Vagina (tissue), 2 donors: ENCODE measurements around the gene CHRNG. TPM values are rescaled to one million over a fixed set of nuclear protein-coding genes. Genes with fewer than 3 reads are reported as not detected.

Source experiments
- DNase-seq, 2 donors: peaks; one replicate each; pipeline ENCODE4 v3.0.0-alpha.2; 2017; ENCODE audit errors: extremely low spot score in 2 of 2
- H3K27ac ChIP-seq: fragments of 200-600 bp; sonication (generic); one replicate; pipeline ENCODE4 v1.5.1; 2019
- H3K27me3 ChIP-seq: fragments of 200-600 bp; sonication (generic); one replicate; pipeline ENCODE4 v1.5.1; 2019
- H3K36me3 ChIP-seq, 2 donors: fragments of 200-600 bp; sonication (generic); one replicate each; pipeline ENCODE4 v1.5.1; 2017 to 2019
- H3K4me1 ChIP-seq: fragments of 200-600 bp; sonication (generic); one replicate; pipeline ENCODE4 v1.5.1; 2019
- H3K4me3 ChIP-seq, 2 donors: fragments of 200-600 bp; sonication (generic); 1 replicate in 1 of 2; 2 replicates in 1 of 2; pipeline ENCODE4 v1.5.1; 2016 to 2019
- H3K9me3 ChIP-seq: fragments of 200-600 bp; sonication (generic); one replicate; pipeline ENCODE4 v1.5.1; 2019
- POLR2A ChIP-seq, 2 donors: fragments of 450-650 bp; IDR thresholded peaks; one replicate each; pipeline ENCODE4 v1.6.1; 2017; ENCODE audit warnings: antibody characterized with exemption in 2 of 2, mild to moderate bottlenecking in 2 of 2, moderate library complexity in 2 of 2
- POLR2AphosphoS5 ChIP-seq, 2 donors: sonication (generic); formaldehyde crosslinking; IDR thresholded peaks; one replicate each; pipeline ENCODE4 v1.9.0; 2017; ENCODE audit warnings: antibody characterized with exemption in 2 of 2, mild to moderate bottlenecking in 2 of 2, low read depth in 1 of 2; ENCODE audit not compliant: insufficient read depth in 1 of 2
- intact Hi-C: fragments of 100-400 bp; cut with DNase I; formaldehyde crosslinking; loops from one replicate; pipeline ENCODE4 v1.15.1; 2023
- total RNA-seq: library from RNA; depleted of rRNA; stranded (reverse); fragments of >200 nt; gene quantifications from one replicate; pipeline ENCODE4 v1.2.3, GENCODE V29; 2016
- TF ChIP-seq, protein P1 (sequence below), 3 experiments: fragments of 450-650 bp in 2 of 3; fragments of 200-600 bp in 1 of 3; sonication (generic) in 1 of 3; IDR thresholded peaks; one replicate each; pipeline ENCODE4 v1.5.1; 2017 to 2019; ENCODE audit warnings: antibody characterized with exemption in 3 of 3, mild to moderate bottlenecking in 2 of 3, moderate library complexity in 2 of 3

The CHRNG gene, protein sequence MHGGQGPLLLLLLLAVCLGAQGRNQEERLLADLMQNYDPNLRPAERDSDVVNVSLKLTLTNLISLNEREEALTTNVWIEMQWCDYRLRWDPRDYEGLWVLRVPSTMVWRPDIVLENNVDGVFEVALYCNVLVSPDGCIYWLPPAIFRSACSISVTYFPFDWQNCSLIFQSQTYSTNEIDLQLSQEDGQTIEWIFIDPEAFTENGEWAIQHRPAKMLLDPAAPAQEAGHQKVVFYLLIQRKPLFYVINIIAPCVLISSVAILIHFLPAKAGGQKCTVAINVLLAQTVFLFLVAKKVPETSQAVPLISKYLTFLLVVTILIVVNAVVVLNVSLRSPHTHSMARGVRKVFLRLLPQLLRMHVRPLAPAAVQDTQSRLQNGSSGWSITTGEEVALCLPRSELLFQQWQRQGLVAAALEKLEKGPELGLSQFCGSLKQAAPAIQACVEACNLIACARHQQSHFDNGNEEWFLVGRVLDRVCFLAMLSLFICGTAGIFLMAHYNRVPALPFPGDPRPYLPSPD
- not detected for total RNA-seq

DNA sequence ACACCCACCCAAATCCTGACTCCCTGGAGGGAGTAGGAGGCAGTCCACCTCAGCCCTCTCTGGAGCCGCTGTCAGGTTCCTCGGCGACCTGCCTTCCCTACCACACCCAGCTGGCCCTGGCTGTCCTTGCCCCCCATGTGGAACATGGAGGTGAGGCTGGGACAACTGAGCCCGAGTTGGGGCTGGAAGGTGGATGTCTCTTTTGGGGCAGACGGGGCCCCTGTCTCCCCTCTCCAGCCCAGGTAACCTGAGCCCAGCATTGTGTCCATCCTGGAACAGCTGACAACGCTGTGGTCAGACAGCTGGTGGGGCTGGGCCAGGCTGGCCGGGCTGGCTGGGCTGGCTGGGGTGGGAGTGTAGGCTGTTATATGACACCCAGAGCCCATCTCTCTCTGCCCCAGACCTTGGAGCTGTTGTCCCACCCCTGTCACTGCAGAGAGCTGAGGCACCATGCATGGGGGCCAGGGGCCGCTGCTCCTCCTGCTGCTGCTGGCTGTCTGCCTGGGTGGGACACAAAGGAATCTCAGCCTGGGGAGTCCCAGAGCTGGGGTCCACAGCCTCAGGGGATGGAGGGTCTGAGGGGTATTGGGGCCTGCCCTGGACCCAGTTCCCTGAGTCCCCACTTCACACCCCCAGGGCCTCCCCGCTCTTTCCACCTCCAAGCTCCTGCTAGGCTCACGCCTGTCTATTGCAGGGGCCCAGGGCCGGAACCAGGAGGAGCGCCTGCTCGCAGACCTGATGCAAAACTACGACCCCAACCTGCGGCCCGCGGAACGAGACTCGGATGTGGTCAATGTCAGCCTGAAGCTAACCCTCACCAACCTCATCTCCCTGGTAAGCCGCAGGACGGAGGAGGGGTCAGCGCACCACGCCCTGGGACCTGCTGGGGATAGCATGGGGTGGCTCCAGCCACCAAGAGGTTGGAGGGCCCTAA, at the start of gene CHRNG:
Gene CHRNG, plus strand, starts transcription at position 395 of the 934 bp plus-strand sequence. Its CDS starts 56 bp downstream, at position 451.
- no peak for TF ChIP-seq POLR2A (IDR thresholded peaks at IDR 0.05)
- TF ChIP-seq POLR2AphosphoS5 (IDR thresholded peaks at IDR 0.05; ENCODE audit: insufficient read depth in 1 of 2, low read depth in 1 of 2): no peak
- TF ChIP-seq, protein P1, sequence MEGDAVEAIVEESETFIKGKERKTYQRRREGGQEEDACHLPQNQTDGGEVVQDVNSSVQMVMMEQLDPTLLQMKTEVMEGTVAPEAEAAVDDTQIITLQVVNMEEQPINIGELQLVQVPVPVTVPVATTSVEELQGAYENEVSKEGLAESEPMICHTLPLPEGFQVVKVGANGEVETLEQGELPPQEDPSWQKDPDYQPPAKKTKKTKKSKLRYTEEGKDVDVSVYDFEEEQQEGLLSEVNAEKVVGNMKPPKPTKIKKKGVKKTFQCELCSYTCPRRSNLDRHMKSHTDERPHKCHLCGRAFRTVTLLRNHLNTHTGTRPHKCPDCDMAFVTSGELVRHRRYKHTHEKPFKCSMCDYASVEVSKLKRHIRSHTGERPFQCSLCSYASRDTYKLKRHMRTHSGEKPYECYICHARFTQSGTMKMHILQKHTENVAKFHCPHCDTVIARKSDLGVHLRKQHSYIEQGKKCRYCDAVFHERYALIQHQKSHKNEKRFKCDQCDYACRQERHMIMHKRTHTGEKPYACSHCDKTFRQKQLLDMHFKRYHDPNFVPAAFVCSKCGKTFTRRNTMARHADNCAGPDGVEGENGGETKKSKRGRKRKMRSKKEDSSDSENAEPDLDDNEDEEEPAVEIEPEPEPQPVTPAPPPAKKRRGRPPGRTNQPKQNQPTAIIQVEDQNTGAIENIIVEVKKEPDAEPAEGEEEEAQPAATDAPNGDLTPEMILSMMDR (IDR thresholded peaks at IDR 0.05): no peak
- H3K4me1 ChIP-seq: no peaks in the 10 kb centered on the region
- H3K36me3 ChIP-seq: no peaks in the 10 kb centered on the region
- peaks cover 2% of the 10 kb centered on the region for H3K9me3 ChIP-seq
- peaks cover 3% of the 10 kb centered on the region for H3K27me3 ChIP-seq
- intact Hi-C loops: no loop called here
- no peak within 1 kb of the TSS for H3K4me3 ChIP-seq
- DNase-seq: no peak
- no peak within 1 kb of the TSS for H3K27ac ChIP-seq

DNA sequence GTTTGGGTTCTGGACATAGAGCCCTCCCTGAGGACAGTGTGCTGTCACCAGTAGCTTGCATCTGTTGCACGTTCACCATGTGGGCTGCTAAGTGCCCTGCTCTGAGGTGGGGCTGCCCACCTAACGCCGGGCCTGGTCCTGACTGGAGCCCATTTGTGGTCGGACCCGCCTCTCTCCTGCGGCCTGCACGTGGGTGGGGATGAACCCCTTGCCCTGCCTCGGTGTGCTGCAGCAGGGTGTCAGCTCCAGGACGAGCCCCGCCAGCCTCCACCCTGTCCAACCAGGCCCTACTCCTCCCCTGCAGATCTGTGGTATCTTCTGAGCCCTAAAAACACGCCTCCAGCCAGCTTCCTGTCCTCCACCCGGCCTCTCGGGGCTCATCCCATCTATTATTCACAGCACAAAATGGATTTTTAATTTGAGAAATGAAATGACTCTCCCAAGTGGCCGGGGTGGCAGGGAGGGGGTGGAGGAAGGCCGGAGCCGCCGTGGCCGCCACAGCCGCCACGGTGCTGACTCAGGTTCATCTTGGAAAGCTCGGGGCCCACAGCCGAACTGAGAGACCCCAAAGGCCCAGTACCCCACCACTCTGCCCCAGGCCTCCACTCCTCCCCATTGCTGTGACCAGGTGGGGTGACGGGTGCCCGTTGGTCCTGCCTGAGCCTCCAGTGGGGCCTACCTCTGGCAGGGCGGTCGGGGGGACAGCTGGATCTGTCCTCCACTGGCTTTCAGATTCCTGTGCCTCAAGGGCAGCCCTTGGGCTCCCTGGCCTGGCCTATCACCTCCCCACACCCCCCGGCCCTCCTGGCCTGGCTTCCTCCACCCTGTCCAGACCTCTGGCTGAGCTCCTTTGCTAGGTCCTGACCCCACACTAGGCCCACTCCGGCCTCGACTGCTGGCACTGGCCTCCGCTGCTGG, 49.0 kb upstream of the CHRNG start:
- no peak for DNase-seq

DNA sequence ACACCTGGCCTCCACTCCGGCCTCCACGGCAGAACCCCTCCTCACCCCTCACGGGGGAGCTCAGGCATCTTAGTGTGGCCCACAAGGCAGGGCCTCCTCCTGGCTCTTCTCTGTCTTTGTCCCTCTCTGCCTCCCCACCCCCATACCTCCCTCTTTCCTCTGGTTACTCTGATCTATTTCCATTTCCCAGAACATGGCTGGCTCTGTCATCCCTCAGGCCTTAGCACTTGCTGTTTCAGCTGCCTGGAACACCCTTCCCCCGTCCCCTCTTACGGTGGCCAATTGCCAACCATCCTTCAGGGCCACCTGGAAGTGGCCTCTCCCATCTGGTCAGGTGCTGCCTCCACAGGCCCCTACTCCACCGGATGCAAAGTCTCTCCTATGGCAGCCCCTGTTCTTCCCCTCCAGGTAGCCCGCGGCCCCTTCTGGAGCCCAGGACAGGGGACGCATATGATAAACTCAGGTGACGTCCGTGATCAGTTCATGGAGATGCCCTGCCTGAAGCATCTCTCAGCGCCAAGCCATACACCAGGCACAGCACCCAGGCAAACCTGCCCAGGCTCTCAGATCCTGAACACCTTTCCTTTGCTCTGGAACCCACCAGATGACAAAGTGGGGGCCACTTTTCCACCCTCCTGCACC, 48.2 kb upstream of the CHRNG start:
- H3K4me1 ChIP-seq: peaks cover 10% of the 10 kb centered on the region
- H3K36me3 ChIP-seq: no peaks in the 10 kb centered on the region
- peaks cover 10% of the 10 kb centered on the region for H3K27me3 ChIP-seq
- intact Hi-C loops: no loop called here
- H3K4me3 ChIP-seq: no peak overlapping the region
- DNase-seq: no peak
- TF ChIP-seq POLR2AphosphoS5 (IDR thresholded peaks at IDR 0.05; ENCODE audit: insufficient read depth in 1 of 2, low read depth in 1 of 2) (no peak), POLR2A (IDR thresholded peaks at IDR 0.05) (no peak)
- TF ChIP-seq, protein P1 (IDR thresholded peaks at IDR 0.05): no peak
- no peak overlapping the region for H3K27ac ChIP-seq
- no peaks in the 10 kb centered on the region for H3K9me3 ChIP-seq

More for the DNA sequence above, 49.0 kb upstream of the CHRNG start:
- intact Hi-C loops: no loop called here
- Histone ChIP-seq H3K27ac (no peak overlapping the region), H3K36me3 (no peaks in the 10 kb centered on the region), H3K4me1 (peaks cover 10% of the 10 kb centered on the region), H3K9me3 (no peaks in the 10 kb centered on the region), H3K4me3 (no peak overlapping the region), H3K27me3 (peaks cover 12% of the 10 kb centered on the region)
- TF ChIP-seq POLR2A (IDR thresholded peaks at IDR 0.05): no peak
- no peak for TF ChIP-seq POLR2AphosphoS5 (IDR thresholded peaks at IDR 0.05; ENCODE audit: insufficient read depth in 1 of 2, low read depth in 1 of 2)
- TF ChIP-seq, protein P1 (IDR thresholded peaks at IDR 0.05): no peak

DNA sequence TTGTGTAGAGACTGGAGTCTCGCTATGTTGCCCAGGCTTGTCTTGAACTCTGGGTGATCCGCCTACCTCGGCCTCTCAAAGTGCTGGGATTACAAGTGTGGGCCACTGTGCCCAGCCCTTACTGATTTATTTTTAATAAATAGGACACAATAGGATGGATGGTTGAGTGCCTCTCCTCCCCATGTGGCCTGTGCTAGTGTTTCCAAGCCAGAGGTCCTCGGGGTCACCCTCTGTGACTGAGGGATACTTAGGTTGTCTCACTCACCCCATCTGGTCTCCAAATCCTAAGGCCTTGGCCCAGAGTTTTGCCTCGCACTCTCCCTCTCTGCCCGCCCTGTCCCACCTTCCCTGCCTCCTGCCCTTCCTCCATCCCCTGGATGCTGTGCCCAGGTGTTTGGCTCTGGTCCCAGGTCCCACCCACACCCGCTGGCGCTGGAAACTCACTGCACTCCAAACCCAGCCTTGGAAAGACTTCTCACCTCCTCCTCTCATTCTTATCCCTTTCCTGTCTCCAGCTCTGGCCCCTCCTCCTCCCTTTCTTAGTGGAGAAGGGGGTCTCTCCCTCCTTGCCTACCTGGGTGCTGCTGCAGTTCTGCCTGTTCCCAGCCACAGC, 47.1 kb upstream of the CHRNG start:
- Histone ChIP-seq H3K4me1 (peaks cover under 1% of the 10 kb centered on the region), H3K36me3 (no peaks in the 10 kb centered on the region), H3K27ac (no peak overlapping the region), H3K4me3 (no peak overlapping the region), H3K27me3 (peaks cover 1% of the 10 kb centered on the region), H3K9me3 (no peaks in the 10 kb centered on the region)
- intact Hi-C loops: no loop called here
- TF ChIP-seq POLR2AphosphoS5 (IDR thresholded peaks at IDR 0.05; ENCODE audit: insufficient read depth in 1 of 2, low read depth in 1 of 2) (no peak), POLR2A (IDR thresholded peaks at IDR 0.05) (no peak)
- TF ChIP-seq, protein P1 (IDR thresholded peaks at IDR 0.05): no peak
- DNase-seq: no peak
